Neural progenitor cell (in vitro differentiated cells): Measurements from ENCODE around the gene OR6X1.

Experiments
- EZH2 ChIP-seq: fragments of 200-600 bp; sonication (generic); IDR thresholded peaks from 2 replicates; pipeline ENCODE4 v1.6.1; 2017; ENCODE audit warnings: antibody characterized with exemption, mild to moderate bottlenecking, moderate library complexity
- EZH2phosphoT487 ChIP-seq: fragments of 200-600 bp; sonication (generic); IDR thresholded peaks from 2 replicates; pipeline ENCODE4 v1.6.1; 2017; ENCODE audit warnings: antibody characterized with exemption
- TF ChIP-seq, protein P1 (sequence below): fragments of 200-600 bp; sonication (generic); IDR thresholded peaks from 2 replicates; pipeline ENCODE4 v1.5.1; 2017; ENCODE audit warnings: antibody characterized with exemption, mild to moderate bottlenecking

DNA sequence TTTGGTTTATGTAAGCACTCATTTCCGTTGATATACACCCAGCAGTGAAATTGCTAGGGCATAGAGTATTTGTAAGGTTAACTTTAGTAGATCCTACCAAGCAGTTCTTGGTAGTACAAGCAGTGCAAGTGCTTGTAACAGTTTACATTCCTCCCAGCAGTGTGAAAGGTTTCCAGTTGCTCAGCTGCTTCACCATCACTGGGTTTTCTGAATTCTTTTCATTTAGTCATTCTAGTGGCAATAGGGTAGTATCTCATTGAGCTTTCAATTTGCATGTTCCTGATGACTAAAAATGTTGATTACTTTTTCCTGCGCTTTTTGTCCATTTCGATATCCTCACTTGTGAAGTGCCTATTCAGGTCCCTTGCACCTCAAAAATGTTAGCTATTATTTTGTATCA, 47.1 kb downstream of the OR6X1 start:
- TF ChIP-seq EZH2: no peak
- TF ChIP-seq, protein P1, sequence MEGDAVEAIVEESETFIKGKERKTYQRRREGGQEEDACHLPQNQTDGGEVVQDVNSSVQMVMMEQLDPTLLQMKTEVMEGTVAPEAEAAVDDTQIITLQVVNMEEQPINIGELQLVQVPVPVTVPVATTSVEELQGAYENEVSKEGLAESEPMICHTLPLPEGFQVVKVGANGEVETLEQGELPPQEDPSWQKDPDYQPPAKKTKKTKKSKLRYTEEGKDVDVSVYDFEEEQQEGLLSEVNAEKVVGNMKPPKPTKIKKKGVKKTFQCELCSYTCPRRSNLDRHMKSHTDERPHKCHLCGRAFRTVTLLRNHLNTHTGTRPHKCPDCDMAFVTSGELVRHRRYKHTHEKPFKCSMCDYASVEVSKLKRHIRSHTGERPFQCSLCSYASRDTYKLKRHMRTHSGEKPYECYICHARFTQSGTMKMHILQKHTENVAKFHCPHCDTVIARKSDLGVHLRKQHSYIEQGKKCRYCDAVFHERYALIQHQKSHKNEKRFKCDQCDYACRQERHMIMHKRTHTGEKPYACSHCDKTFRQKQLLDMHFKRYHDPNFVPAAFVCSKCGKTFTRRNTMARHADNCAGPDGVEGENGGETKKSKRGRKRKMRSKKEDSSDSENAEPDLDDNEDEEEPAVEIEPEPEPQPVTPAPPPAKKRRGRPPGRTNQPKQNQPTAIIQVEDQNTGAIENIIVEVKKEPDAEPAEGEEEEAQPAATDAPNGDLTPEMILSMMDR: no peak
- no peak for TF ChIP-seq EZH2phosphoT487
